ENCODE results near the gene UBE2D2.
A peak's percentile ranks its signal among the peaks of the same experiment; 100 is the strongest.
"Not testable (repeated sequence)": the region's sequence is repeated elsewhere in the genome, so short reads cannot be mapped to it uniquely, and the experiment has no call there.

The UBE2D2 gene

GRCh38 chr5:139549162-139549894 is 11.8 kb upstream of the UBE2D2 start:
- DNase-seq, result no peak

GRCh38 chr5:139550051-139550872 is 10.9 kb upstream of the UBE2D2 start:
- DNase-seq, result not testable (repeated sequence)

GRCh38 chr5:139551191-139551889 is 9.8 kb upstream of the UBE2D2 start:
- no peak for DNase-seq

GRCh38 chr5:139552893-139553575 is 8.1 kb upstream of the UBE2D2 start:
- no peak for DNase-seq

- no peak for DNase-seq
Observed at GRCh38 chr5:139554264-139554663, 6.9 kb upstream of the UBE2D2 start.

GRCh38 chr5:139557811-139558210 is 3.3 kb upstream of the UBE2D2 start:
- no peak for DNase-seq

GRCh38 chr5:139561655-139562451 is 714 bp downstream of the UBE2D2 start:
- no peak for DNase-seq

GRCh38 chr5:139562847-139563246 is 1.7 kb downstream of the UBE2D2 start:
- DNase-seq, result no peak

- no peak for DNase-seq
Observed at GRCh38 chr5:139565411-139566305, 4.5 kb downstream of the UBE2D2 start.

GRCh38 chr5:139566611-139567010 is 5.5 kb downstream of the UBE2D2 start:
- no peak for DNase-seq

GRCh38 chr5:139569270-139569955 is 8.3 kb downstream of the UBE2D2 start:
- no peak for DNase-seq

GRCh38 chr5:139571543-139571942 is 10.4 kb downstream of the UBE2D2 start:
- DNase-seq, result no peak

- no peak for DNase-seq
Observed at GRCh38 chr5:139571966-139572365, 10.8 kb downstream of the UBE2D2 start.

GRCh38 chr5:139574641-139575312 is 13.6 kb downstream of the UBE2D2 start:
- peak; percentile 9 for DNase-seq

GRCh38 chr5:139575313-139575646 is 14.1 kb downstream of the UBE2D2 start:
- no peak for DNase-seq

GRCh38 chr5:139575751-139576150 is 14.6 kb downstream of the UBE2D2 start:
- no peak for DNase-seq

GRCh38 chr5:139577689-139578290 is 16.7 kb downstream of the UBE2D2 start:
- DNase-seq, result peak; percentile 13

GRCh38 chr5:139578325-139578724 is 17.2 kb downstream of the UBE2D2 start:
- DNase-seq, result no peak

- DNase-seq, result not testable (repeated sequence)
Observed at GRCh38 chr5:139582181-139582580, 21.0 kb downstream of the UBE2D2 start.

- no peak for DNase-seq
Observed at GRCh38 chr5:139584137-139584536, 23.0 kb downstream of the UBE2D2 start.
